ACHN (cell line): ENCODE measurements around the gene KRT75.

Source experiments
- DNase-seq: peaks from one replicate; pipeline ENCODE4 v3.0.0-alpha.2; 2015
- in situ Hi-C: cut with HindIII; loops from 2 replicates; pipeline ENCODE4 v1.10.0; 2017; ENCODE audit warnings: low sequenced_read_pairs, low pct_ligation_motif_present, low pct_unique_long_range_greater_than_20kb

The KRT75 gene

DNA sequence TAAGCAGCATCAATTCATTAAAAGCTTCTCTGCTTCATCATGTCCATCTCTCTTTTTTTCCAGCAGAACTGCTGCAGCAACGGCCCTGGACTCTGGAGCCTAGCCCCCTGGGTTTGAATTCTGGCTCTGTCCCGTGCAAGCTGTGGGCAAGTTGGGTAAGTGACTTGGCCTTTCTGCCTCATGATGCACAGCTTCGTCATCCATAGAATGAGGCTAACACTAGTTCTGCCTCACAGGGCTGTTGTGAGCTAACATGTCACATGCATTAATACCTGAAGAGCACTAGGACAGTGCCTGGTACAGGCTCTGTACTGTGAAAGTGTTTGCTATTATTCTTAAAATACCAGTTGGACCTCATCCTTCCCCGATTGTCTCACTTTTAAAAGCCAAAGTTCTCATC, 32.2 kb downstream of the KRT75 start:
- no peak for DNase-seq
- in situ Hi-C loops, result no loop called here

DNA sequence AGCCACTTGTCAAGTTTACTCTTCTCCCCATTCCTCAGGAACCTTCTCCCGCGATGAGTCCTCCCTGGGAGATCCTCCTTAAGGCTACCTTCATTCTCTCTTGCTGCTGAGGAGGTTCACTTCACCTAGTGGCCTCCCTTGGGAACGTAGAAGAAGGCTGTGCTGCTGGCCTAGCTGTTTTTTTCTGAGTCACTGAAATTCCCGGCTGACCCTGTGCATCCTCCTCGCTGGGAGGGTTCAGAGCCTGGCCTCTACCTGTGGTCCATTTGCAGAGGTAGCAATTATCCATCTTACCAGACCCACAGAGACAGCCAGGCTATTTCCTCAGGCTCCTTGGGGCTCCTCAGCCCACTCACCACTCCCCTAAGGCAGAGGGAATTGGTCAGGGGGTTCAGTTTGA, 32.6 kb downstream of the KRT75 start:
- in situ Hi-C loops, result no loop called here
- DNase-seq, result no peak

DNA sequence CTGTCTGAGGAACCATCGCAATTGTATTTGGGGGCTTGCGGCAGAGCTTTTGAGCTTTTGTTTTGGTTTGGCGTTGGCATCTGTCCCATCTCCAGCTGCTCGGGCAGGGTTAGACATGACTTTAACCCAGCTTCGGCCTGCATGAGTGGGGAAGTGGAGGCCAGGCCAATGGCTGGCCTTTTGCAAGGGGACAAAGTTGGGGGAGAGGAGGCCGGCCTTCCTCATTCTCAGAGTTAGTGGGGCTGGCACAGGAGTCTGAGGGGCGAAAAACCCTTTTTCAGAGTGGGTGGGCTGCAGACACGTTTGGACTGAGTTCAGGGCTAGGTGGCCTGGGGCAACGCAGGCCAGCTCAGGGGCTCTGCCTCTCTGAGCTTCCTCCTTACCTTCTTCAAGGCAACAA, 33.3 kb downstream of the KRT75 start:
- DNase-seq, result no peak
- in situ Hi-C loops, result no loop called here

GRCh38 chr12:52399756-52400155, 34.4 kb downstream of the KRT75 start:
- in situ Hi-C loops, result no loop called here
- DNase-seq, result no peak

GRCh38 chr12:52398176-52398575, 36.0 kb downstream of the KRT75 start:
- in situ Hi-C loops, result no loop called here
- no peak for DNase-seq

DNA sequence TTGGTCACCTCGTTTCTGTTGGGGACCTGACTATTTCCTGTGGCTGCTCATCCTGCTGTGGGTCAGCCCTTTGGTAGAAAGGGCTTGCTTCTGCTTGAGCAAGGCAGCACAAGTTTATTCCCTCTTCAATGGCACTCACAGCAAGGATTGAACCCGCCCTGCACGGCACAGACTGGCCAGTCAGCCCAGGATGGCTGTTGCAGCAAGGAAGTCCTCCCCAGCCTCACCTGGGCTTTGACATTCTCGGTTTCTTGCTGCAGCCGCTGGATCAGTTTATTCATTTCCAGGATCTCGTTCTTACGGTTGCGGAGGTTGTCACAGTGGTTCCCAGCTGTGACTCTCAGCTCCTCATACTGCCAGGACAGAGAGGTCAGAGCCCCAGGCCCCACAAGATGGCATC, 37.5 kb downstream of the KRT75 start:
- in situ Hi-C loops, result no loop called here
- DNase-seq, result no peak

DNA sequence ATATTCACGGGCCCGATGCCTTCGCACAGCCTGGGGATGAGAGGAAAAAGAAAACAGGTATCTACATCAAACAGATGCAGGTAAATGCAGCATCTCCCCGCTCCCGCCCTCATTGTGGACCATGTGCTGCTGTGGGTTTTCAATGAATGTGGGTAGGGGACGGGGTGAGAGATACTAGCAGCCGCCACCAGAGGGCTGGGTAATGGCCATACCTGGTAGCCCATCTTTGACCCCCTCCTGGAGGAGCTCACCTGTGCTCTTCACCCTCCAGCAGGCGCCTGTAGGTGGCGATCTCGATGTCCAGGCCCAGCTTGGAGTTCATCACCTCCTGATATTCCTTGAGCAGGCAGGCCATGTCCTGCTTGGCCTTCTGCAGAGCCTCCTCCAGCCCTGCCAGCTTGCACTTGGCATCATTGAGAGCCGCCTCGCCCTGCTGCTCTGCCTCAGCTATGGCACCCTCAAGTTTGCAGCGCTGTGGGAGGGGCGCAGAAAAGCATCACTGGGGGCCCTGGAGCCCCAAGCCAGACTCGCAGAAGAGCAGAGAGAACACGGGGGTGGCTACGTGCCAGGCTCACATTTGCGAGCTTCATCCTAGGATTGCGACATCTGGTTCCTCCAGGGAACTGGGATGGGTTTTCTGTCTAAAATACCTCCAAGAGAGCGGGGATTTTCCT, 38.3 kb downstream of the KRT75 start:
- in situ Hi-C loops, result no loop called here
- DNase-seq, result peak; percentile 30

DNA sequence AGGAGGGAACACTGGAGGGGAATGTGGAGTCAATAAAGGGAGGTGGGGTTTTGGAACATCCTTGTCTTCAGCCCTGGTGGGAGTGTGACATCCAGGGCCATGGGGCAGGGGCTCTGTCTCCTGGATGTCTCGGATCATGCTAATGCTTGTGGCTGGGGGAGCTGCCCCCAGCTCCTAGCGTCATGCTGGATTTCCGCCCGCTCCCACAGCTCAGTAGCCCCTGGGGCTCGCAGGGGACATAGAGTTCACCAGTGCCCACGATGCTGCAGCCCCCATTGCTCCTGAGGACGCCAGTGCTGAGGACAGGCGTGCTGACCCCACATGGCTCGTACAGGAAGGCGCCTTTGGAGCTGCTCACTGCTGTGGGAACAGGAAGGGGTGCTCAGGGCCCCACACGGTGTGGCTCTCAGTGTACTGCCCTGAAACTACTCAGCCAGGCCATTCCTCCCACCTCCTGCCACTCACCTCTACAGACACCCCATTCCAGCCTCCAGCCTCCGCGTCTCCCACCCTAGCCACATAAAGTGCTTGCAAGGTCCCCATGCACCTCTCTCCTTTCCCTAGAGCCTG, 39.2 kb downstream of the KRT75 start:
- in situ Hi-C loops, result no loop called here
- no peak for DNase-seq

DNA sequence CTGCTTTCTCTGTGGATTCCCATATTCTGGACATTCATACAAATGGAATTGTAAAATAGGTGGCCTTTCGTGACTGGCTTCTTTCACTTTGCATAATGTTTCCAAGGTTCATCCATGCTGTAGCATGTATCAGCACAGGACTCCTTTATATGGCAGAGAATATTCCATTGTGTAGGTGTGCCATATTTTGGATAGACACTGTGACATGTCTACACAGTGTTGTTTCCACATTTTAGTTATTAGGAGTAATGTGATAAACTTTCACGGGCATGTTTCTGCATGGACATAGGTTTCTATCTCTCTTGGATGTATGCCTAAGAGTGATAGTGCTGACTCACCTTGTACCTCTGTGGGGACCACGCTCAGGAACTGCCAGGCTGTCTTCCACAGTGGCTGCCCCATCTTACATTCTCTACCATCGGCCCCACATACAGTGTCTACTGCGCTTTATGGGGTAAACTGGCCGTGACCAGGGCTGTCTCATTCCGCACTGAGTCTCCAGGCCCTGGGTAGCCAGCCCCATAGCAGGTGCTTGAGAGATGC, 41.6 kb downstream of the KRT75 start:
- in situ Hi-C loops, result no loop called here
- no peak for DNase-seq

DNA sequence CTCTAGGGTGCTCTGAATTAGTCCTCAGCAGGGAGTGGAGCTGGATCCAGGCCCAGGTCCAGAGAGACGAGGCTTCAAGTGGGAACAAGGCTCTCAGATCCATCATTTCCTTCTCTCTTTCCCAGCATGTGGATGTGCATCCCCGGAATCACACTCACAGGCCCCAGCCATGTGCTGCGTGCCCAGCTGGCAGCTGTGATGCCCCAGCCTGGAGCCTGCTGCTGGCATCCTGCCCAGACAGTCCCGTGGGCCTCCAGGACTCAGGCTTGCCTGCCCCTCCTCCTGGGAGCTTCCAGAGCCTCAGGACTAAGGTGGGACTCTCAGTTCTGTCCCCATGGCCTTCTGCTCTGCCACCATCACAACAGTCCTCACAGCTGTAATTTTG, 42.6 kb downstream of the KRT75 start:
- in situ Hi-C loops, result no loop called here
- DNase-seq, result peak; percentile 27

- peak; percentile 47 for DNase-seq
- in situ Hi-C loops, result no loop called here
Observed at GRCh38 chr12:52390739-52391617, 43.2 kb downstream of the KRT75 start.

DNA sequence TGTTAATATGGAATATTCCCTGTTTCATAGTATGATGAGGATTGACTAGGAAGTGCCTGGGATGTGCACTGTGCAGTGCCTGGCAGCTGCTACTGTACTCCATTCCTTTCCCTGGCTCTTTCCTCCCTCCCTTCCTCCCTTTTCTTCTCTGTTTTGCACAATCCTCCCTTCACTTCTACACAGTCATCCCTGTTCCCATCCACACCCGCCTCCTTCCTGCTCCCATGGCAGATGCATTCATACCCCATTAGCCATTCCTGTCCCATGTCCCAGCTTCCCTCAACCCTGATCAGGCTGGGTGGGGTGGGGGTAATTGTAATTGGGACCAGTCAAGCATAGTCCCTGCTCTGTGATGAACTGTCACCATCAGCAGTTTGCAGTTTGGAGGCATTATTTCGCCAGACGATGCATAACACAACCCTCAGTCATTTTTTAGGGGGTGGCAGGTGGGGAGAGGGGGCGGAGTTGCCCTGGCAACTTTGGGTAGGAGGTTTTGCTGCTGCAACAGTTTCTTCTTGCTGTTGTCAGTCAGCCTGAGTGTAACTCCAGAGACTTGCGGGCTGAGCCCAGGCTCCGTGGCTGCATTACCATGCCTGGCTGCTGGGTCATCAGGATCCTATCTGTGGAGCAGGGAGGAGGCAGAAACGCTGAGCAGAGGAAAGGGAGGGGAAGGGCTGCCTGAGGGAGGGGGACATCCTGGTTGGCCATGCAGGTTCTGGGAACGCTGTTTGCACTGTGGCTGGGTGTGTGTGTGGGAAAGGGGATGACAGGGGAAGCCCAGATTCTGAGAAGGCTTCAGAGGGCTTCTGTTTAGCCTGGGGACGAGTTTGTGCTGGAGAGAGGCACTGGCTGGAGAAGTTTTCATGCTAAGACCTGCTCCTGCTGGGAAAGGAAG, 44.6 kb downstream of the KRT75 start:
- DNase-seq, result no peak
- in situ Hi-C loops, result no loop called here

GRCh38 chr12:52387859-52388258, 46.3 kb downstream of the KRT75 start:
- in situ Hi-C loops, result no loop called here
- DNase-seq, result no peak

DNA sequence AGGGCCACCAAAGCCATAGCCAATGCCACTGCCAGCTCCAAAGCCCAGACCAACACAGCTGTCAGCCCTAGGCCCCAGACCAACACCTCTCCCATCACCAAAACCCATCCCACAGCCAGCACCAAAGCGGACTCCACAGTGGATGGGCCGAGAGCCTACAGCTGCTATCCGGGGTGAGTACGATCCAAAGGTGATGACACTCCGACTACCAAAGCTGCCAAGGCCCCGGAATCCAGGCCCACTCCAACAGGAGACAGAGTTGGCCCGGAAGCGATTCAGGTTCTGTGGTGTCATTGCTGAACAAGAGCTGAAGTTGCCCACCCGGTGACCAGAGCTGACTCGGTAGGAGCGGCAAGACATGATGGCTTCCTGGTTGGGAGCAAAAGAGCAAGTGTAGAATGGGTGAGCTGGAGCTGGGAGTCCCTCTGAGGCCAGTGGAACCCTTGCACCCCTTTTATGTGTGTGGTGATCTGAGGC, 48.9 kb downstream of the KRT75 start, which contains the start of gene KRT84:
Gene KRT84, minus strand, starts transcription at position 427 of the 477 bp plus-strand sequence. Its CDS starts 67 bp downstream, at position 360.
- in situ Hi-C loops, result no loop called here
- DNase-seq, result no peak

- in situ Hi-C loops, result no loop called here
- no peak for DNase-seq
Observed at GRCh38 chr12:52383331-52383730, 50.8 kb downstream of the KRT75 start.

DNA sequence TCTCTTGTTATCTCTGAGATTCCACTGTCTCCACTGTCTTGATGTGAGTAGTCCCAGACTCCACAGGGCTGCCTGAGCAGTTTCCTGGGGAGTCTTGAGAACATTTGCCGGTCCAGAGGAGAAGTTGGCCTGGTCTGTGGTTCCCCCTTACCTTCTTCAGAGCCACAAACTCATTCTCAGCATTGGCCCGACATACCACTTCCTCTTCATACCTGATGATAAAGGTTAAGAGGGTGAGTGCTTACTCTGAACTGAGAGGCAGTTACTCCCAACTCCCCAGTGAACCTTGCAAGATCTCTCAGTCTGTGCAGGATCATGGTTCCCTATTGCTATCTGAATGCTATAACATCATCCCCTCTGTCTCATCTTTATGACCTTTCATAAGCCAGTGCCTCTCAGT, 51.3 kb downstream of the KRT75 start:
- no peak for DNase-seq
- in situ Hi-C loops, result no loop called here

DNA sequence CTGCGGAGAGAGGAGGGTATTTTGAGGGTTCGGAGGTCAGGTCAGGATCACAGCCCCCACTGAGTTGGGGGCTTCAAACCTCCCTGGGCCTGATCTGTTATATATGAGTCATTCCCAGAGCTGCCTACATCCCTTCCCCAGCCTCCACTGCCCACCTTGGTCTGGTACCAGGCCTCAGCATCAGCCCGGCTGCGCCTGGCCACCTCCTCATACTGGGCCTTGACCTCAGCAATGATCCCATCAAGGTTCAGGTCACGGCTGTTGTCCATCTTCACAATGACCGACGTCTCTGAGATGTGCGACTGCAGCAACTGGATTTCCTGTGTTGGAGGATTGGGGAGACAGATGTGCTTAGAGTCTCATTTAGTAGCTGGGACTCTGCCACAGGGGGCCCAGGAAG, 53.0 kb downstream of the KRT75 start:
- no peak for DNase-seq
- in situ Hi-C loops, result no loop called here

DNA sequence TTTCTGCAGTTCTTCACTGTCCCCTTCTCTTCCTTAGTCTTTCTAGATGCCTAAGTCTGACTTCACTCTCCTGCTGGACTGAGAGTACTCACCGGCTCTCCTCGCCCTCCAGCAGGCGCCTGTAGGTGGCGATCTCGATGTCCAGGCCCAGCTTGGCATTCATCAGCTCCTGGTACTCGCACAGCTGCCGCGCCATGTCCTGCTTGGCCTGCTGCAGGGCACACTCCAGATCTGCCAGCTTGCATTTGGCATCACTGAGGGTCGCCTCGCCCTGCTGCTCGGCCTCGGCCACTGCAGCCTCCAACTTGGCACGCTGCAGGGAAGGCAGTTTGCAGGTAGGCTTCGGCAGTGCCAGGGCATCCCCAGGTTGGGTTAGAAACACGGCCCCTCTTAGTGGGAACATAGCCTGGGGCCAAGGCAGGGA, 53.9 kb downstream of the KRT75 start:
- DNase-seq, result peak; percentile 51
- in situ Hi-C loops, result no loop called here
